Smooth muscle cell (in vitro differentiated cells): Measurements from ENCODE around the gene DIAPH3. TPM values are rescaled to one million over a fixed set of nuclear protein-coding genes. Genes with fewer than 3 reads are reported as not detected.

ENCODE experiments used
- DNase-seq: peaks from one replicate; lab custom pipeline; 2025; ENCODE audit not compliant: unreplicated experiment; lab: John Stamatoyannopoulos, UW
- H2AFZ ChIP-seq: fragments of 200-600 bp; sonication (generic); 2 replicates; pipeline ENCODE4 v1.6.0; 2016; ENCODE audit warnings: antibody characterized with exemption, low read depth, mild to moderate bottlenecking
- H3F3A ChIP-seq: fragments of 200-600 bp; sonication (generic); 2 replicates; pipeline ENCODE4 v1.6.0; 2017; ENCODE audit warnings: antibody characterized with exemption, low read depth
- H3K27ac ChIP-seq: fragments of 200-600 bp; sonication (generic); 2 replicates; pipeline ENCODE4 v1.5.1; 2016; ENCODE audit warnings: low read depth, mild to moderate bottlenecking
- H3K27me3 ChIP-seq: fragments of 200-600 bp; sonication (generic); 2 replicates; pipeline ENCODE4 v1.6.1; 2016; ENCODE audit warnings: low read depth, mild to moderate bottlenecking
- H3K36me3 ChIP-seq: fragments of 200-600 bp; sonication (generic); 2 replicates; pipeline ENCODE4 v1.5.1; 2016; ENCODE audit warnings: low read depth
- H3K4me1 ChIP-seq: fragments of 200-600 bp; sonication (generic); 2 replicates; pipeline ENCODE4 v1.5.1; 2016; ENCODE audit warnings: low read depth
- H3K4me2 ChIP-seq: fragments of 200-600 bp; sonication (generic); 2 replicates; pipeline ENCODE4 v1.6.0; 2016; ENCODE audit warnings: mild to moderate bottlenecking
- H3K4me3 ChIP-seq: fragments of 200-600 bp; sonication (generic); 2 replicates; pipeline ENCODE4 v1.5.1; 2016; ENCODE audit warnings: mild to moderate bottlenecking
- H3K79me2 ChIP-seq: fragments of 200-600 bp; sonication (generic); 2 replicates; pipeline ENCODE4 v1.6.0; 2016; ENCODE audit warnings: low read depth, mild to moderate bottlenecking
- H3K9ac ChIP-seq: fragments of 200-600 bp; sonication (generic); 2 replicates; pipeline ENCODE4 v1.6.0; 2016; ENCODE audit warnings: low read depth
- H3K9me3 ChIP-seq: fragments of 200-600 bp; sonication (generic); replicated peaks from 2 replicates; pipeline ENCODE4 v1.5.1; 2016; ENCODE audit warnings: low read depth
- H4K20me1 ChIP-seq: fragments of 200-600 bp; sonication (generic); 2 replicates; pipeline ENCODE4 v1.6.0; 2016; ENCODE audit warnings: low read depth
- CTCF ChIP-seq: fragments of 200-600 bp; sonication (generic); IDR thresholded peaks from 2 replicates; pipeline ENCODE4 v1.5.1; 2017; ENCODE audit warnings: borderline replicate concordance, mild to moderate bottlenecking, antibody characterized with exemption; ENCODE audit not compliant: insufficient read depth, poor library complexity, severe bottlenecking
- WGBS: methylation state at CpG from one replicate; pipeline ENCODE4 v1.1.7; 2016; ENCODE audit warnings: low lambda C conversion rate; 5-methylcytosine and 5-hydroxymethylcytosine counted together
- polyA plus RNA-seq: library from polyadenylated mRNA; unstranded; fragments of >200 nt; fragmentation: Nextera tagmentation; extraction: Ambion mirVana; gene quantifications from 2 replicates; pipeline ENCODE4 v1.2.1, GENCODE V29; 2016
- total RNA-seq: library from RNA; depleted of rRNA; stranded (reverse); fragments of >200 nt; gene quantifications from 2 replicates; pipeline ENCODE4 v1.2.3, GENCODE V29; 2014

Gene DIAPH3
- total and polyA plus RNA-seq, 2 experiments from 2014 or later, result 6.8 to 9.5 TPM

GRCh38 chr13:60032851-60033250 lies 130.9 kb downstream of the DIAPH3 start:
- Histone ChIP-seq H3K9me3 (no peaks in the 10 kb centered on the region), H3K4me3 (no peak overlapping the region), H3F3A (no peaks in the 10 kb centered on the region), H3K27me3 (no peaks in the 10 kb centered on the region), H3K27ac (no peak overlapping the region), H3K4me2 (no peak overlapping the region), H3K79me2 (no peaks in the 10 kb centered on the region), H2AFZ (no peak overlapping the region), H3K36me3 (no peaks in the 10 kb centered on the region), H3K9ac (no peak overlapping the region), H4K20me1 (no peaks in the 10 kb centered on the region), H3K4me1 (no peaks in the 10 kb centered on the region)
- DNase-seq, result no peak
- no peak for TF ChIP-seq CTCF
- WGBS, result 100% methylated on average over 1 of the region's 1 CpG

- H3F3A ChIP-seq, result no peaks in the 10 kb centered on the region
Observed at GRCh38 chr13:60028021-60028420, 135.7 kb downstream of the DIAPH3 start.

GRCh38 chr13:60026286-60026685 lies 137.4 kb downstream of the DIAPH3 start:
- Histone ChIP-seq H3K4me2 (no peak overlapping the region), H3F3A (no peaks in the 10 kb centered on the region), H3K4me3 (no peak overlapping the region), H3K4me1 (no peaks in the 10 kb centered on the region), H4K20me1 (no peaks in the 10 kb centered on the region), H3K27me3 (no peaks in the 10 kb centered on the region), H3K36me3 (no peaks in the 10 kb centered on the region), H3K27ac (no peak overlapping the region), H3K79me2 (no peaks in the 10 kb centered on the region), H3K9me3 (no peaks in the 10 kb centered on the region), H3K9ac (no peak overlapping the region), H2AFZ (no peak overlapping the region)
- WGBS, result 97% methylated on average over 3 of the region's 3 CpGs
- no peak for TF ChIP-seq CTCF
- DNase-seq, result no peak

More at GRCh38 chr13:60028021-60028420, 135.7 kb downstream of the DIAPH3 start:
- H3K9me3 ChIP-seq, result no peaks in the 10 kb centered on the region
- no peaks in the 10 kb centered on the region for H3K79me2 ChIP-seq
- H4K20me1 ChIP-seq, result no peaks in the 10 kb centered on the region
- WGBS, result 98% methylated on average over 3 of the region's 3 CpGs
- H3K9ac ChIP-seq, result no peak overlapping the region
- H3K4me1 ChIP-seq, result no peaks in the 10 kb centered on the region
- H3K36me3 ChIP-seq, result no peaks in the 10 kb centered on the region
- no peak overlapping the region for H3K27ac ChIP-seq
- DNase-seq, result no peak
- no peak overlapping the region for H3K4me2 ChIP-seq
- no peak overlapping the region for H2AFZ ChIP-seq
- TF ChIP-seq CTCF, result no peak
- H3K4me3 ChIP-seq, result no peak overlapping the region
- H3K27me3 ChIP-seq, result no peaks in the 10 kb centered on the region

GRCh38 chr13:60020288-60020687 lies 143.4 kb downstream of the DIAPH3 start:
- 93% methylated on average over 3 of the region's 3 CpGs for WGBS
- no peaks in the 10 kb centered on the region for H3K27me3 ChIP-seq
- H3F3A ChIP-seq, result no peaks in the 10 kb centered on the region
- H3K27ac ChIP-seq, result no peak overlapping the region
- no peaks in the 10 kb centered on the region for H3K4me1 ChIP-seq
- DNase-seq, result no peak
- H3K9me3 ChIP-seq, result no peaks in the 10 kb centered on the region
- H2AFZ ChIP-seq, result no peak overlapping the region
- no peak for TF ChIP-seq CTCF
- H3K9ac ChIP-seq, result no peak overlapping the region
- no peaks in the 10 kb centered on the region for H3K79me2 ChIP-seq
- H3K36me3 ChIP-seq, result no peaks in the 10 kb centered on the region
- H3K4me2 ChIP-seq, result no peak overlapping the region
- H4K20me1 ChIP-seq, result no peaks in the 10 kb centered on the region
- no peak overlapping the region for H3K4me3 ChIP-seq
